ENCODE measurements around the gene ANKUB1. TPM values are rescaled to one million over a fixed set of nuclear protein-coding genes. Genes with fewer than 3 reads are reported as not detected.
"Not testable (repeated sequence)": the region's sequence is repeated elsewhere in the genome, so short reads cannot be mapped to it uniquely, and the experiment has no call there.

Gene ANKUB1
- total RNA-seq, 1 experiment from 2014 or later = not detected

- Histone ChIP-seq H3K79me2 (ENCODE audit: insufficient read depth, low read length) (peaks cover 62% of the 10 kb centered on the region), H3K27me3 (ENCODE audit: insufficient read depth, low read length) (no peaks in the 10 kb centered on the region), H3K9me2 (ENCODE audit: insufficient read depth) (no peaks in the 10 kb centered on the region), H4K20me1 (ENCODE audit: insufficient read depth) (no peaks in the 10 kb centered on the region), H3K9ac (ENCODE audit: low read length) (no peak overlapping the region), H3K36me3 (ENCODE audit: control insufficient read depth in 1 of 2, insufficient read depth in 2 of 2, low read length in 2 of 2) (no peaks in the 10 kb centered on the region), H3K27ac (ENCODE audit: low read depth, low read length) (no peak overlapping the region), H3K9me3 (ENCODE audit: control insufficient read depth in 1 of 2, insufficient read depth in 1 of 2, low read depth in 1 of 2, low read length in 2 of 2) (peaks cover 0 to 4% of the 10 kb centered on the region in 2 experiments; a peak in 1 of 4 replicates), H3K4me3 (replicated peaks in 1 of 2; ENCODE audit: low read depth in 1 of 2, low read length in 2 of 2) (no peak overlapping the region), H3K4me1 (ENCODE audit: control insufficient read depth in 1 of 2, insufficient read depth in 2 of 2, low read length in 2 of 2) (no peaks in the 10 kb centered on the region), H2AFZ (ENCODE audit: low read depth, low read length, poor library complexity, severe bottlenecking) (no peak overlapping the region), H3K4me2 (ENCODE audit: low read length) (no peak overlapping the region)
- intact Hi-C loops (cut with micrococcal nuclease) = no loop called here
- ChIA-PET POLR2A (no interaction called here), RAD21 (ENCODE audit: low non-redundant PET in 1 of 2, low total read pairs in 2 of 2, uncharacterized antibody in 2 of 2, unreplicated experiment in 2 of 2) (no interaction called here), CTCF (no interaction called here)
- BruUV-seq (replicated peaks) = no TSS peak
- DNase-seq (ENCODE audit: low read depth, low spot score) (no peak), ATAC-seq (no peak)
- TF ChIP-seq EGR1 (IDR thresholded peaks at IDR 0.05; ENCODE audit: low read depth) (no peak), YY1 (IDR thresholded peaks at IDR 0.05; ENCODE audit: extremely low read depth, insufficient replicate concordance, low read depth, low read length) (no peak), CBX3 (IDR thresholded peaks at IDR 0.05; ENCODE audit: low read depth) (no peak), FOSL1 (IDR thresholded peaks at IDR 0.05; ENCODE audit: low read depth) (no peak), MAX (IDR thresholded peaks at IDR 0.05) (no peak), JUND (IDR thresholded peaks at IDR 0.05) (no peak), SRF (IDR thresholded peaks at IDR 0.05; ENCODE audit: low read depth) (no peak), EZH2 (IDR thresholded peaks at IDR 0.05) (no peak), CTCF (IDR thresholded peaks at IDR 0.05 in 2 of 3, conservative IDR thresholded peaks at IDR 0.05 in 1 of 3; ENCODE audit: borderline replicate concordance in 1 of 3, insufficient read depth in 1 of 3, low read depth in 2 of 3, low read length in 2 of 3) (no peak), ATF3 (IDR thresholded peaks at IDR 0.05) (no peak), EZH2phosphoT487 (IDR thresholded peaks at IDR 0.05; ENCODE audit: borderline replicate concordance) (no peak), POLR2A (IDR thresholded peaks at IDR 0.05; ENCODE audit: borderline replicate concordance, extremely low read depth, insufficient read depth, insufficient read length) (no peak), TCF7L2 (IDR thresholded peaks at IDR 0.05; ENCODE audit: borderline replicate concordance, extremely low read depth, insufficient read depth, insufficient read length) (no peak), SIN3A (IDR thresholded peaks at IDR 0.05; ENCODE audit: low read depth) (no peak), RAD21 (IDR thresholded peaks at IDR 0.05; ENCODE audit: low read depth) (no peak)
- TF ChIP-seq, protein P1, sequence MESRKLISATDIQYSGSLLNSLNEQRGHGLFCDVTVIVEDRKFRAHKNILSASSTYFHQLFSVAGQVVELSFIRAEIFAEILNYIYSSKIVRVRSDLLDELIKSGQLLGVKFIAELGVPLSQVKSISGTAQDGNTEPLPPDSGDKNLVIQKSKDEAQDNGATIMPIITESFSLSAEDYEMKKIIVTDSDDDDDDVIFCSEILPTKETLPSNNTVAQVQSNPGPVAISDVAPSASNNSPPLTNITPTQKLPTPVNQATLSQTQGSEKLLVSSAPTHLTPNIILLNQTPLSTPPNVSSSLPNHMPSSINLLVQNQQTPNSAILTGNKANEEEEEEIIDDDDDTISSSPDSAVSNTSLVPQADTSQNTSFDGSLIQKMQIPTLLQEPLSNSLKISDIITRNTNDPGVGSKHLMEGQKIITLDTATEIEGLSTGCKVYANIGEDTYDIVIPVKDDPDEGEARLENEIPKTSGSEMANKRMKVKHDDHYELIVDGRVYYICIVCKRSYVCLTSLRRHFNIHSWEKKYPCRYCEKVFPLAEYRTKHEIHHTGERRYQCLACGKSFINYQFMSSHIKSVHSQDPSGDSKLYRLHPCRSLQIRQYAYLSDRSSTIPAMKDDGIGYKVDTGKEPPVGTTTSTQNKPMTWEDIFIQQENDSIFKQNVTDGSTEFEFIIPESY (IDR thresholded peaks at IDR 0.05; ENCODE audit: extremely low read depth, insufficient replicate concordance, low read length) = no peak
Observed at GRCh38 chr3:149839896-149840295, 47.5 kb upstream of the ANKUB1 start.

DNA sequence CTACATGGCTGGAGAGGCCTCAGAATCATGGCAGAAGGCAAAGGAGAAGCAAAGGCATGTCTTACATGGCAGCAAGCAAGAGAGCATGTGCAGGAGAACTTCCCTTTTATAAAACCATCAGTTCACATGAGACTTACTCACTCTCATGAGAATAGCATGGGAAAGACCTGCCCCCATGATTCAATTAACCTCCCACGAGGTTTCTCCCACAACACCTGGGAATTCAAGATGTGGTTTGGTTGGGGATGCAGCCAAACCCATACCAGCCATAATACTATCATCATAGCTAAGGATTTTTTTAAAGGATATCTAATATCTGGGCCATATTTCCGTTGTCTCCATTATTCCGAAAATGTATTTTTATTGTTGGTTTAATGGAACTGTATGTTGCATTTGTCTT is 47.1 kb upstream of the ANKUB1 start:
- RAD21 ChIA-PET (ENCODE audit: low non-redundant PET in 1 of 2, low total read pairs in 2 of 2, uncharacterized antibody in 2 of 2, unreplicated experiment in 2 of 2); BruUV-seq (replicated peaks); H3K4me1 ChIP-seq (ENCODE audit: control insufficient read depth in 1 of 2, insufficient read depth in 2 of 2, low read length in 2 of 2); H3K9me2 ChIP-seq (ENCODE audit: insufficient read depth); POLR2A ChIA-PET; H3K4me2 ChIP-seq (ENCODE audit: low read length); CTCF ChIA-PET; H3K27ac ChIP-seq (ENCODE audit: low read depth, low read length); DNase-seq (ENCODE audit: low read depth, low spot score); H3K36me3 ChIP-seq (ENCODE audit: control insufficient read depth in 1 of 2, insufficient read depth in 2 of 2, low read length in 2 of 2); intact Hi-C loops (cut with micrococcal nuclease); H3K27me3 ChIP-seq (ENCODE audit: insufficient read depth, low read length); ATAC-seq; H3K9ac ChIP-seq (ENCODE audit: low read length); H4K20me1 ChIP-seq (ENCODE audit: insufficient read depth); H3K4me3 ChIP-seq (replicated peaks in 1 of 2; ENCODE audit: low read depth in 1 of 2, low read length in 2 of 2); H2AFZ ChIP-seq (ENCODE audit: low read depth, low read length, poor library complexity, severe bottlenecking); H3K9me3 ChIP-seq (ENCODE audit: control insufficient read depth in 1 of 2, insufficient read depth in 1 of 2, low read depth in 1 of 2, low read length in 2 of 2): not testable (repeated sequence)
- peaks cover 61% of the 10 kb centered on the region for H3K79me2 ChIP-seq (ENCODE audit: insufficient read depth, low read length)

Data from HCT116 (cell line).